CD4-positive, alpha-beta memory T cell (primary cell): ENCODE measurements around the gene NOP16. TPM values are rescaled to one million over a fixed set of nuclear protein-coding genes. Genes with fewer than 3 reads are reported as not detected.

ENCODE experiments used
- CTCF ChIA-PET: fragments of 350-600 bp; sonication (Branson Sonifier 250); formaldehyde crosslinking; loops from one replicate; lab custom pipeline; 2021; ENCODE audit warnings: inconsistent platforms; ENCODE audit not compliant: partially characterized antibody; lab: Charles Lee
- POLR2A ChIA-PET: fragments of 350-600 bp; sonication (Branson Sonifier 250); formaldehyde crosslinking; loops from one replicate; lab custom pipeline; 2021; ENCODE audit not compliant: partially characterized antibody; lab: Charles Lee
- DNase-seq, 5 donors: peaks; one replicate each; pipeline versions ENCODE4 v3.0.0 to v3.0.0-alpha.2; 2020 to 2022; ENCODE audit warnings: mixed read lengths in 1 of 5
- H3K27ac ChIP-seq: one replicate; pipeline ENCODE4 v1.7.0; 2013; ENCODE audit warnings: low read depth, low read length
- H3K27me3 ChIP-seq: 2 replicates; pipeline ENCODE4 v1.7.0; 2013; ENCODE audit warnings: mild to moderate bottlenecking, low read length, moderate library complexity; ENCODE audit not compliant: insufficient read depth
- H3K36me3 ChIP-seq: 2 replicates; pipeline ENCODE4 v1.7.0; 2013; ENCODE audit warnings: mild to moderate bottlenecking, low read length, moderate library complexity; ENCODE audit not compliant: insufficient read depth
- H3K4me1 ChIP-seq: 2 replicates; pipeline ENCODE4 v1.7.0; 2013; ENCODE audit warnings: mild to moderate bottlenecking, low read length, moderate library complexity; ENCODE audit not compliant: insufficient read depth
- H3K4me3 ChIP-seq, 2 donors: one replicate each; pipeline ENCODE4 v1.7.0; 2013; ENCODE audit warnings: low read length in 2 of 2, mild to moderate bottlenecking in 1 of 2
- H3K9me3 ChIP-seq, 2 donors: one replicate each; pipeline ENCODE4 v1.7.0; 2013; ENCODE audit warnings: low read length in 2 of 2, control low read depth in 1 of 2; ENCODE audit not compliant: control insufficient read depth in 1 of 2
- H3K27ac Mint-ChIP-seq, 7 donors: one replicate each; pipeline ENCODE4 v1.8.0; 2020 to 2021; ENCODE audit warnings: mixed read lengths in 7 of 7, mild to moderate bottlenecking in 6 of 7, inconsistent platforms in 3 of 7, moderate library complexity in 3 of 7
- H3K27me3 Mint-ChIP-seq, 2 donors: one replicate each; pipeline ENCODE4 v1.8.0; 2020 to 2021; ENCODE audit warnings: mixed read lengths in 2 of 2
- H3K36me3 Mint-ChIP-seq, 2 donors: one replicate each; pipeline ENCODE4 v1.8.0; 2020 to 2021; ENCODE audit warnings: mixed read lengths in 2 of 2, inconsistent platforms in 1 of 2, mild to moderate bottlenecking in 1 of 2
- H3K4me1 Mint-ChIP-seq, 4 donors: one replicate each; pipeline ENCODE4 v1.8.0; 2020 to 2021; ENCODE audit warnings: mixed read lengths in 4 of 4, mild to moderate bottlenecking in 1 of 4
- H3K4me3 Mint-ChIP-seq, 8 donors: one replicate each; pipeline ENCODE4 v1.8.0; 2020 to 2021; ENCODE audit warnings: mixed read lengths in 8 of 8, mild to moderate bottlenecking in 7 of 8, moderate library complexity in 6 of 8, inconsistent platforms in 3 of 8
- H3K9me3 Mint-ChIP-seq, 8 donors: one replicate each; pipeline ENCODE4 v1.8.0; 2020 to 2021; ENCODE audit warnings: mixed read lengths in 8 of 8, mild to moderate bottlenecking in 5 of 8, inconsistent platforms in 3 of 8, moderate library complexity in 1 of 8
- intact Hi-C: fragments of 100-400 bp; cut with micrococcal nuclease; formaldehyde crosslinking; loops from one replicate; pipeline ENCODE4 v1.15.1; 2023
- microRNA-seq: library from miRNA; unstranded; fragments of <30 nt; microRNA quantifications from one replicate; pipeline ENCODE4 v1.2.0, GENCODE V29; 2021; ENCODE audit warnings: borderline replicate concordance, borderline number of aligned reads, borderline microRNAs expressed, mixed read lengths
- polyA plus RNA-seq, 2 donors: library from polyadenylated mRNA; unstranded; fragments of 300-500 nt; fragmentation: Illumina TruSeq; gene quantifications; one replicate each; pipeline ENCODE4 v1.2.3, GENCODE V29; 2021
- total RNA-seq, 2 experiments: library from RNA; stranded (reverse); gene quantifications; one replicate each; pipeline ENCODE4 v1.2.3, GENCODE V29; 2021

The NOP16 gene
- total and polyA plus RNA-seq, 4 experiments from 2014 or later, result 16.9 to 46.3 (median 19.3) TPM

DNA sequence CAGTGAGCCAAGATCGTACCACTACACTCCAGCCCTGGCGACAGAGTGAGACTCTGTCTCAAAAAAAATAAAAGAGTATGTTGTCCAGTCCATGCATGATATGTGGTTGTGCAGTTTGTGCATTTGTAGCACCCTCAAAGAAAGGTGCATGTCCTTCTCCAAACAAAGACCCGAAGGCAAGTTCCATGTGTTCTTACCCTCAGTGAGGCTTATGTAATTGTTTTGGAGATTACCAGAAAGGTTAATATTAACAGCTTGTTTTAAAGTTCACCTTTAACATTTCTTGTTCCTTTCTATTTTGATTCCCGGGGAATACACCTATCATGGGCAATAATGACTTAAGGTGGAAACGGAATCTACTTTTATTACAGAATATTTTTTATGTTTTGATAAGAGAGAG, 49.1 kb downstream of the NOP16 start:
- Mint-ChIP-seq H3K27me3 (no peaks in the 10 kb centered on the region), H3K4me1 (no peaks in the 10 kb centered on the region), H3K4me3 (no peak overlapping the region), H3K9me3 (peaks cover 0 to 4% (median under 1%) of the 10 kb centered on the region in 8 donors), H3K36me3 (peaks cover 27 to 50% of the 10 kb centered on the region in 2 donors), H3K27ac (peak overlapping the region in 1 of 7 donors; percentile 5)
- no peak for DNase-seq
- CTCF ChIA-PET, result no interaction called here
- H3K9me3 ChIP-seq, result no peaks in the 10 kb centered on the region
- no peak overlapping the region for H3K4me3 ChIP-seq
- H3K27me3 ChIP-seq, result no peaks in the 10 kb centered on the region
- H3K4me1 ChIP-seq, result no peaks in the 10 kb centered on the region
- H3K36me3 ChIP-seq, result peaks cover 7% of the 10 kb centered on the region
- POLR2A ChIA-PET, result no interaction called here
- no peak overlapping the region for H3K27ac ChIP-seq
- intact Hi-C loops, result no loop called here

DNA sequence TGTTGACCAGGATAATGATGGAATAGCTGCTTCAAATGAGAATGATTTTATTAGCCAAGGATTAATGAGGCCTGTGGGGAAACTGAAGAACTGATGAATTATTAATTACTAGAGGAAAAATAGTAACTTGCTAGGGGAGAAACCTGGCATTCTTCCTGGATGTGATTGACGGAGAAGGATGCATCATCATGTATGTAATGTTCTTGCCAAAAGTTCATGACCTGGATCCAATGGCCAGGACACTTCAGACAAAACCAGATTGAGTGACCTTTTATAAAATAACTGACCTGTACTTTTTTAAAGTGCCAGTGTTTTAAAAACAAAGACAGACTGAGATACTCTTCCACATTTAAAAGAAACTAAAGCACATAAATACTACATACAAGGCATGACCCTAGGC, 50.5 kb downstream of the NOP16 start:
- H3K9me3 Mint-ChIP-seq, result peaks cover 0 to 12% (median 7%) of the 10 kb centered on the region in 8 donors
- H3K4me3 Mint-ChIP-seq, result no peak overlapping the region
- no peaks in the 10 kb centered on the region for H3K4me1 Mint-ChIP-seq
- no peak overlapping the region for H3K4me3 ChIP-seq
- no peak for DNase-seq
- H3K27ac Mint-ChIP-seq, result peak overlapping the region in 2 of 7 donors; percentile 30 to 52
- ChIA-PET CTCF (no interaction called here), POLR2A (no interaction called here)
- H3K36me3 ChIP-seq, result peaks cover 7% of the 10 kb centered on the region
- peaks cover 36 to 47% of the 10 kb centered on the region in 2 donors for H3K36me3 Mint-ChIP-seq
- intact Hi-C loops, result no loop called here
- no peaks in the 10 kb centered on the region for H3K27me3 ChIP-seq
- H3K27me3 Mint-ChIP-seq, result no peaks in the 10 kb centered on the region
- no peaks in the 10 kb centered on the region for H3K4me1 ChIP-seq
- H3K9me3 ChIP-seq, result no peaks in the 10 kb centered on the region
- no peak overlapping the region for H3K27ac ChIP-seq

- intact Hi-C loops, result no loop called here
- peaks cover 0 to 12% (median 7%) of the 10 kb centered on the region in 8 donors for H3K9me3 Mint-ChIP-seq
- no peaks in the 10 kb centered on the region for H3K4me1 ChIP-seq
- ChIA-PET POLR2A (no interaction called here), CTCF (no interaction called here)
- H3K36me3 ChIP-seq, result peaks cover 7% of the 10 kb centered on the region
- no peak overlapping the region for H3K4me3 ChIP-seq
- no peaks in the 10 kb centered on the region for H3K9me3 ChIP-seq
- H3K36me3 Mint-ChIP-seq, result peaks cover 38 to 45% of the 10 kb centered on the region in 2 donors
- H3K4me3 Mint-ChIP-seq, result no peak overlapping the region
- H3K27me3 Mint-ChIP-seq, result no peaks in the 10 kb centered on the region
- H3K27me3 ChIP-seq, result no peaks in the 10 kb centered on the region
- no peak overlapping the region for H3K27ac ChIP-seq
- no peaks in the 10 kb centered on the region for H3K4me1 Mint-ChIP-seq
- no peak for DNase-seq
- peak overlapping the region in 1 of 7 donors; percentile 30 for H3K27ac Mint-ChIP-seq
Observed at GRCh38 chr5:176334031-176334770, 54.2 kb downstream of the NOP16 start.

Small RNA genes within 50 kb of the gene (microRNA-seq; reads per million reads assigned to microRNA genes)
- 10.3 reads per million, percentile 40 among the genes with 10 or more reads in this experiment for gene MIR1271

Other genes with a start within 250 kb of the NOP16 start
- 10 to 100 TPM; 25.3 to 27.3 TPM for gene SIMC1, start 150.2 kb downstream of the NOP16 start, total RNA-seq
- 10 to 100 TPM in 1 of 2 donors, 1 to 10 TPM in 1; 3.1 to 17.8 TPM for gene SIMC1, start 150.2 kb downstream of the NOP16 start, polyA plus RNA-seq
- gene KIAA1191, start 26.8 kb downstream of the NOP16 start, total RNA-seq, result 10 to 100 TPM; 73.3 to 76.6 TPM
- gene KIAA1191, start 26.8 kb downstream of the NOP16 start, polyA plus RNA-seq, result 10 to 100 TPM; 53.6 to 71.5 TPM
- 10 to 100 TPM; 14.7 to 17.9 TPM for gene ARL10, start 23.1 kb downstream of the NOP16 start, total RNA-seq
- gene ARL10, start 23.1 kb downstream of the NOP16 start, polyA plus RNA-seq, result 1 to 10 TPM in 1 of 2 donors, under 1 TPM in 1; 0.60 to 1.2 TPM
- 10 to 100 TPM; 81.3 to 83.4 TPM for gene HIGD2A, start 153 bp upstream of the NOP16 start, total RNA-seq
- 100 to 1,000 TPM; 191 to 224 TPM for gene HIGD2A, start 153 bp upstream of the NOP16 start, polyA plus RNA-seq
- gene CLTB, start 27.9 kb upstream of the NOP16 start, total RNA-seq, result 10 to 100 TPM; 34.8 to 40.5 TPM
- 10 to 100 TPM; 64.3 to 76.6 TPM for gene CLTB, start 27.9 kb upstream of the NOP16 start, polyA plus RNA-seq
- 10 to 100 TPM; 32.3 to 33.6 TPM for gene FAF2, start 59.8 kb upstream of the NOP16 start, total RNA-seq
- gene FAF2, start 59.8 kb upstream of the NOP16 start, polyA plus RNA-seq, result 10 to 100 TPM; 10.8 to 18.4 TPM
- 100 to 1,000 TPM; 247 to 262 TPM for gene RNF44, start 148.8 kb upstream of the NOP16 start, total RNA-seq
- gene RNF44, start 148.8 kb upstream of the NOP16 start, polyA plus RNA-seq, result 1 to 10 TPM; 1.1 to 7.1 TPM
- 1 to 10 TPM; 2.9 TPM for gene CDHR2, start 160.7 kb upstream of the NOP16 start, total RNA-seq
- gene CDHR2, start 160.7 kb upstream of the NOP16 start, polyA plus RNA-seq, result not detected
- gene GPRIN1, start 221.6 kb upstream of the NOP16 start, total RNA-seq, result under 1 TPM; 0.41 to 0.44 TPM
- under 1 TPM in 1 of 2 donors, not detected in 1; 0.37 TPM for gene GPRIN1, start 221.6 kb upstream of the NOP16 start, polyA plus RNA-seq
- gene SNCB, start 241.9 kb upstream of the NOP16 start, total RNA-seq, result not detected
- not detected for gene SNCB, start 241.9 kb upstream of the NOP16 start, polyA plus RNA-seq
- gene EIF4E1B, start 242.1 kb upstream of the NOP16 start, total RNA-seq, result not detected
- not detected for gene EIF4E1B, start 242.1 kb upstream of the NOP16 start, polyA plus RNA-seq